Measurements from ENCODE around the gene NFS1. TPM values are rescaled to one million over a fixed set of nuclear protein-coding genes. Genes with fewer than 3 reads are reported as not detected.
A peak's percentile ranks its signal among the peaks of the same experiment; 100 is the strongest.

The NFS1 gene
- polyA plus RNA-seq, 1 donor (not counting 4 experiments of a cell fraction or from before 2014, with no cell fraction given), result 39.6 TPM

DNA sequence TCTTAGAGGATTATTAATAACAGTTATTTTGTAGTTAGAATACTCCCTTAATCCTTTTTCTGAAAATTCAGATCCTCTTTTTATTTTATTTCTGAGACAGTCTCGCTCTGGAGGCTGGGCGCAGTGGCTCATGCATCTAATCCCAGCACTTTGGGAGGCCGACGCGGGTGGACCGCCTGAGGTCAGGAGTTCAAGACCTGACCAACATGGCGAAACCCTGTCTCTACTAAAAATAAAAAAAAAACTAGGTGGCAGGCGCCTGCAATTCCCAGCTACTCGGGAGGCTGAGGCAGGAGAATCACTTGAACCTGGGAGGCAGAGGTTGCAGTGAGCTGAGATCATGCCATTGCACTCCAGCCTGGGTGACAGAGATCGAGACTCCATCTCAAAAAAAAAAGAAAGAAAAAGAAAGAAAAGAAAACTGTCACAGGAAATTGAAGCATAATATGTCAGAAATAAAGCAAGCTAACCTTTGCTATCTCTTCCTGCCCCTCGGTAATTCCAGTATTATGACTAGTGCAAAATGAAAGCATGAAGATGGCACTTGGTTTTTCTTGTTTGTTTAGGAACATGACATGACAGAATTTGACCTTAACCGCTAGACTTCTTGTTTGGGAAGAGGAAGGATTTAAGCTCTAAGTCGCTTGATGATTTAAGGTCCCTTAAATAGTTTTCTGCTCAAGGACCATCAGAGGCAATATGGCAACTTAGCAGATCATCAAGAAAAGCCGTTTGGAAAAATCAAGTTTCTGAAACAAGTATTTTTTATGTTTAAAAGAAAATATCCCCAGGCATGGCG, 44.7 kb upstream of the NFS1 start:
- Histone ChIP-seq H3K4me2 (ENCODE audit: control insufficient read depth, extremely low read depth, insufficient read depth, low read depth, low read length) (peak overlapping the region; percentile 95), H2AFZ (ENCODE audit: control insufficient read depth, low read length) (no peak overlapping the region)
- dilution Hi-C loops (cut with MboI; ENCODE audit: extremely low pct_ligation_motif_present, low sequenced_read_pairs), result no loop called here

DNA sequence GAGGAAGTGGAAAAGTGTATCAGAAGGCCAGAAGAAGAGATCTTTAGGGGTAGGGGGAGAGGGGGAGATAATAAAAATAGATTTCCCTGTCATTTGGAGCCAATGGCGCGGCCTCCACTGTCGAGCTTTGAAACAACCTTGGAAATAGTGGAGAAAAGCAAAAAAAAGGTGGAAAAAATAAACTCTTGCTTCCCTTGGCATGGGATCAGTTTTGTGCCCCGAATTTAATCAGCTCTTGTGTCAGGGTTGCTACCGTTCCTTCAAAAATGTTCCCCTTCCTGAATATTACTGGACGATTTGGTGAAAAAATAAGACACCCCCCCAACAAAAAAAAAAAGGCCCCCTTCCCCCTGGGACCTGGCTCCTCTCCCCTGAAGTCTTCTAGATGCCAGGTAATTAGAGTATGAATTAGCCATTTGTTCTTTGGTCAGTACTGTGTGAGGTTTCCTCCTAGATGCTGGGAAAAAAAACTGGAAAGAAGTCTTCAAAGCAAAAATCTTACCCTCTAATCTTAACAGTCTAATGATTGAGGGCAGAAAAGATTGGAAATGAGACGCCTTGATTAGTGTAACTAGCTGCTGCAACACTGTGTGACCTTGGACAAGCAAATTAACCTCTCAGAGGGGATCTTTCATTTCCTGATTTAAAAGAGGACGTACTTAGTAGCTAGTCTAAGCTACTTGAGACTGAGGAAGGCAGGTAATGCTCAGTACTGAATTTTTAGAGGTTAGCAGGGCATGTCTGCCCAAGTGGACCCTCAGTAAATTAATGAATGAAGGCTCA, 43.8 kb upstream of the NFS1 start:
- dilution Hi-C loops (cut with MboI; ENCODE audit: extremely low pct_ligation_motif_present, low sequenced_read_pairs), result no loop called here
- H3K9me1 ChIP-seq (ENCODE audit: control insufficient read depth, extremely low read depth, insufficient read depth, low read length), result peaks cover 6% of the 10 kb centered on the region
- H3K4me1 ChIP-seq (ENCODE audit: control insufficient read depth, extremely low read depth, insufficient read depth, low read length), result peaks cover 39% of the 10 kb centered on the region
- H3K27me3 ChIP-seq (ENCODE audit: control insufficient read depth, extremely low read depth, insufficient read depth, low read length), result no peaks in the 10 kb centered on the region
- peak overlapping the region; percentile 98 for H3K27ac ChIP-seq (ENCODE audit: control insufficient read depth, insufficient read depth, low read length)
- peak overlapping the region; percentile 95 for H3K4me2 ChIP-seq (ENCODE audit: control insufficient read depth, extremely low read depth, insufficient read depth, low read depth, low read length)
- H4K20me1 ChIP-seq (ENCODE audit: control insufficient read depth, extremely low read depth, insufficient read depth, low read length), result peaks cover 24% of the 10 kb centered on the region
- H3K79me2 ChIP-seq (ENCODE audit: control insufficient read depth, insufficient read depth, low read length), result peaks cover 43% of the 10 kb centered on the region
- no peak overlapping the region for H2AFZ ChIP-seq (ENCODE audit: control insufficient read depth, low read length)
- peak overlapping the region; percentile 72 to 87 (median 85) for H3K4me3 ChIP-seq (ENCODE audit: control insufficient read depth in 2 of 3, extremely low read depth in 1 of 3, insufficient read depth in 2 of 3, low read depth in 1 of 3, low read length in 3 of 3)
- TF ChIP-seq, protein P1, sequence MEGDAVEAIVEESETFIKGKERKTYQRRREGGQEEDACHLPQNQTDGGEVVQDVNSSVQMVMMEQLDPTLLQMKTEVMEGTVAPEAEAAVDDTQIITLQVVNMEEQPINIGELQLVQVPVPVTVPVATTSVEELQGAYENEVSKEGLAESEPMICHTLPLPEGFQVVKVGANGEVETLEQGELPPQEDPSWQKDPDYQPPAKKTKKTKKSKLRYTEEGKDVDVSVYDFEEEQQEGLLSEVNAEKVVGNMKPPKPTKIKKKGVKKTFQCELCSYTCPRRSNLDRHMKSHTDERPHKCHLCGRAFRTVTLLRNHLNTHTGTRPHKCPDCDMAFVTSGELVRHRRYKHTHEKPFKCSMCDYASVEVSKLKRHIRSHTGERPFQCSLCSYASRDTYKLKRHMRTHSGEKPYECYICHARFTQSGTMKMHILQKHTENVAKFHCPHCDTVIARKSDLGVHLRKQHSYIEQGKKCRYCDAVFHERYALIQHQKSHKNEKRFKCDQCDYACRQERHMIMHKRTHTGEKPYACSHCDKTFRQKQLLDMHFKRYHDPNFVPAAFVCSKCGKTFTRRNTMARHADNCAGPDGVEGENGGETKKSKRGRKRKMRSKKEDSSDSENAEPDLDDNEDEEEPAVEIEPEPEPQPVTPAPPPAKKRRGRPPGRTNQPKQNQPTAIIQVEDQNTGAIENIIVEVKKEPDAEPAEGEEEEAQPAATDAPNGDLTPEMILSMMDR (optimal IDR thresholded peaks at IDR 0.05 in 1 of 3, IDR thresholded peaks at IDR 0.05 in 1 of 3, conservative IDR thresholded peaks at IDR 0.05 in 1 of 3; ENCODE audit: extremely low read depth in 1 of 3, insufficient read depth in 2 of 3, low read length in 3 of 3), result no peak
- no peak for TF ChIP-seq EZH2 (IDR thresholded peaks at IDR 0.05; ENCODE audit: low read length)
- FAIRE-seq (no peak), DNase-seq (ENCODE audit: low read depth, low spot score) (no peak)
- H3K9me3 ChIP-seq (ENCODE audit: control insufficient read depth, low read depth, low read length), result no peaks in the 10 kb centered on the region
- H3K36me3 ChIP-seq (ENCODE audit: control insufficient read depth in 2 of 2, extremely low read depth in 1 of 2, insufficient read depth in 2 of 2, low read length in 2 of 2), result peaks cover 4 to 24% of the 10 kb centered on the region in 2 experiments
- H3K9ac ChIP-seq (ENCODE audit: control insufficient read depth, extremely low read depth, insufficient read depth, low read length), result peak overlapping the region; percentile 99

More for the DNA sequence above, 44.7 kb upstream of the NFS1 start:
- Histone ChIP-seq H3K4me1 (ENCODE audit: control insufficient read depth, extremely low read depth, insufficient read depth, low read length) (peaks cover 31% of the 10 kb centered on the region), H3K4me3 (ENCODE audit: control insufficient read depth in 2 of 3, extremely low read depth in 1 of 3, insufficient read depth in 2 of 3, low read depth in 1 of 3, low read length in 3 of 3) (no peak overlapping the region), H4K20me1 (ENCODE audit: control insufficient read depth, extremely low read depth, insufficient read depth, low read length) (peaks cover 14% of the 10 kb centered on the region), H3K27me3 (ENCODE audit: control insufficient read depth, extremely low read depth, insufficient read depth, low read length) (no peaks in the 10 kb centered on the region), H3K9me3 (ENCODE audit: control insufficient read depth, low read depth, low read length) (no peaks in the 10 kb centered on the region), H3K27ac (ENCODE audit: control insufficient read depth, insufficient read depth, low read length) (peak overlapping the region; percentile 98), H3K9me1 (ENCODE audit: control insufficient read depth, extremely low read depth, insufficient read depth, low read length) (peaks cover 3% of the 10 kb centered on the region), H3K79me2 (ENCODE audit: control insufficient read depth, insufficient read depth, low read length) (peaks cover 33% of the 10 kb centered on the region), H3K36me3 (ENCODE audit: control insufficient read depth in 2 of 2, extremely low read depth in 1 of 2, insufficient read depth in 2 of 2, low read length in 2 of 2) (peaks cover 3 to 15% of the 10 kb centered on the region in 2 experiments), H3K9ac (ENCODE audit: control insufficient read depth, extremely low read depth, insufficient read depth, low read length) (peak overlapping the region; percentile 99)
- no peak for FAIRE-seq
- no peak for DNase-seq (ENCODE audit: low read depth, low spot score)
- TF ChIP-seq, protein P1 (optimal IDR thresholded peaks at IDR 0.05 in 1 of 3, IDR thresholded peaks at IDR 0.05 in 1 of 3, conservative IDR thresholded peaks at IDR 0.05 in 1 of 3; ENCODE audit: extremely low read depth in 1 of 3, insufficient read depth in 2 of 3, low read length in 3 of 3), result no peak
- no peak for TF ChIP-seq EZH2 (IDR thresholded peaks at IDR 0.05; ENCODE audit: low read length)

All from keratinocyte (primary cell).